K562 (cell line): ENCODE results near the gene HAUS7. TPM values are rescaled to one million over a fixed set of nuclear protein-coding genes. Genes with fewer than 3 reads are reported as not detected.

Experiments
- ATAC-seq: fragments of 200-7000 bp; cut with Tn5 transposase; 3 replicates; pipeline ENCODE4 v1.9.1; 2020; ENCODE audit warnings: moderate library complexity
- BruUV-seq: library from RNA; stranded (reverse); fragments of 400-500 nt; replicated peaks from 2 replicates; lab custom pipeline; 2021; lab: Mats Ljungman, UMichigan
- CTCF ChIA-PET: fragments of 300-600 bp; formaldehyde crosslinking; extraction: SDS; loops from one replicate; lab custom pipeline; 2021; ENCODE audit warnings: low intra/inter-chr PET ratio; lab: Yijun Ruan, JAX
- POLR2A ChIA-PET: fragments of 300-600, 350-650 bp; sonication (Branson Sonifier 250); formaldehyde crosslinking; extraction: SDS; loops from one replicate; lab custom pipeline; 2021; ENCODE audit warnings: antibody characterized with exemption, inconsistent platforms; lab: Yijun Ruan, JAX
- DNase-seq, 4 experiments: peaks; one replicate each; pipeline versions ENCODE4 v3.0.0 to v3.0.0-alpha.2; 2011 to 2018; ENCODE audit warnings: low spot score in 3 of 4, mixed read lengths in 3 of 4; ENCODE audit errors: extremely low read depth in 1 of 4
- FAIRE-seq: peaks from 2 replicates; lab custom pipeline; 2011; peaks lifted over from hg19 to GRCh38; lab: Jason Lieb, UNC
- H2AFZ ChIP-seq: 2 replicates; pipeline ENCODE4 v1.6.0; 2011; ENCODE audit warnings: low read depth, low read length, control low read depth, inconsistent platforms
- H3K27ac ChIP-seq: fragments of 200-600 bp; 3 replicates; pipeline ENCODE4 v1.8.0; 2011; ENCODE audit warnings: low read depth, mild to moderate bottlenecking, control low read depth, inconsistent platforms, low read length, moderate library complexity, mixed read lengths; ENCODE audit errors: extremely low read depth
- H3K27me3 ChIP-seq, 2 experiments: fragments of 300-600 bp in 1 of 2; 2 replicates in 1 of 2; 3 replicates in 1 of 2; pipeline versions ENCODE4 v1.6.0 to v1.8.0; 2011; ENCODE audit warnings: inconsistent platforms in 2 of 2, low read length in 2 of 2, mild to moderate bottlenecking in 1 of 2, mixed read lengths in 1 of 2, moderate library complexity in 1 of 2; ENCODE audit not compliant: control insufficient read depth in 2 of 2, insufficient read depth in 2 of 2
- H3K36me3 ChIP-seq: fragments of 300-600 bp; 3 replicates; pipeline ENCODE4 v1.8.0; 2011; ENCODE audit warnings: mild to moderate bottlenecking, low read length, inconsistent platforms; ENCODE audit not compliant: control insufficient read depth, insufficient read depth
- H3K4me1 ChIP-seq, 2 experiments: fragments of 200-600 bp in 1 of 2; replicated peaks in 1 of 2; 2 replicates in 1 of 2; 3 replicates in 1 of 2; pipeline versions ENCODE4 v1.5.1 to v1.8.0; 2011; ENCODE audit warnings: inconsistent platforms in 2 of 2, low read length in 2 of 2, mild to moderate bottlenecking in 1 of 2, mixed read lengths in 1 of 2, moderate library complexity in 1 of 2; ENCODE audit not compliant: control insufficient read depth in 2 of 2, insufficient read depth in 2 of 2
- H3K4me2 ChIP-seq: 2 replicates; pipeline ENCODE4 v1.6.1; 2011; ENCODE audit warnings: low read length, control low read depth, inconsistent platforms, mixed read lengths; ENCODE audit not compliant: insufficient read depth
- H3K4me3 ChIP-seq: fragments of 200-600 bp; sonication (generic), shearing (Covaris generic); 2 replicates; pipeline ENCODE4 v1.5.1; 2016; ENCODE audit warnings: control low read depth, inconsistent platforms
- H3K79me2 ChIP-seq: fragments of 200-600 bp; 3 replicates; pipeline ENCODE4 v1.8.0; 2011; ENCODE audit warnings: low read length, inconsistent platforms; ENCODE audit not compliant: control insufficient read depth, insufficient read depth
- H3K9ac ChIP-seq, 2 experiments: 2 replicates each; pipeline versions ENCODE4 v1.6.0 to v1.6.1; 2011; ENCODE audit warnings: low read depth in 2 of 2, low read length in 2 of 2, control low read depth in 1 of 2, inconsistent platforms in 1 of 2, mild to moderate bottlenecking in 1 of 2, mixed read lengths in 1 of 2; ENCODE audit not compliant: insufficient read depth in 1 of 2
- H3K9me1 ChIP-seq: one replicate; pipeline ENCODE4 v1.6.0; 2011; ENCODE audit warnings: inconsistent platforms, mild to moderate bottlenecking, low read length, moderate library complexity; ENCODE audit not compliant: control insufficient read depth, insufficient read depth
- H3K9me3 ChIP-seq: replicated peaks from 2 replicates; pipeline ENCODE4 v1.5.1; 2011; ENCODE audit warnings: low read depth, low read length, inconsistent platforms; ENCODE audit not compliant: control insufficient read depth, insufficient read depth
- H4K20me1 ChIP-seq: replicated peaks from 2 replicates; pipeline ENCODE4 v1.6.1; 2011; ENCODE audit warnings: low read length, inconsistent platforms, mixed read lengths; ENCODE audit not compliant: control insufficient read depth, insufficient read depth
- CCAR2 ChIP-seq: fragments of 200-400 bp; formaldehyde crosslinking; IDR thresholded peaks from 2 replicates; pipeline ENCODE4 v1.6.1; 2017; ENCODE audit warnings: mild to moderate bottlenecking, low read depth, low read length
- ERF ChIP-seq: fragments of 450-650 bp; formaldehyde crosslinking; IDR thresholded peaks from 2 replicates; pipeline ENCODE4 v1.4.0; 2020; ENCODE audit warnings: mild to moderate bottlenecking, mixed read lengths
- FOXP4 ChIP-seq: sonication (generic); formaldehyde crosslinking; IDR thresholded peaks from 2 replicates; pipeline ENCODE4 v1.8.0; 2022; ENCODE audit warnings: mild to moderate bottlenecking, missing genetic modification reagents, borderline replicate concordance
- HMGXB4 ChIP-seq: sonication (generic); formaldehyde crosslinking; IDR thresholded peaks from 2 replicates; pipeline ENCODE4 v1.8.1; 2023; ENCODE audit warnings: mild to moderate bottlenecking, missing genetic modification reagents
- PCBP1 ChIP-seq: fragments of 200-400 bp; formaldehyde crosslinking; IDR thresholded peaks from 2 replicates; pipeline ENCODE4 v1.6.1; 2018; ENCODE audit warnings: mild to moderate bottlenecking, low read depth, low read length; ENCODE audit not compliant: poor library complexity, severe bottlenecking
- POLR2H ChIP-seq: IDR thresholded peaks from 2 replicates; pipeline ENCODE4 v1.6.1; 2016; ENCODE audit warnings: missing genetic modification characterization, low read depth, mild to moderate bottlenecking, control low read depth, missing compliant biosample characterization, moderate library complexity
- ZFP91 ChIP-seq: sonication (generic); formaldehyde crosslinking; IDR thresholded peaks from 2 replicates; pipeline ENCODE4 v1.8.0; 2022; ENCODE audit warnings: mild to moderate bottlenecking, missing genetic modification reagents
- WGBS: fragments of 100-300 bp; shearing (Covaris generic); methylation state at CpG from one replicate; pipeline ENCODE4 v1.1.6; 2016; ENCODE audit warnings: low coverage, mixed read lengths; ENCODE audit not compliant: insufficient coverage; ENCODE audit errors: missing lambda C conversion rate; 5-methylcytosine and 5-hydroxymethylcytosine counted together
- in situ Hi-C: fragments of 300-500 bp; cut with MboI; formaldehyde crosslinking; loops from 4 replicates; pipeline ENCODE4 v1.15.0; 2018; ENCODE audit warnings: inconsistent platforms, mixed read lengths
- intact Hi-C: fragments of 100-400 bp; cut with micrococcal nuclease; formaldehyde crosslinking; loops from 2 replicates; pipeline ENCODE4 v1.14.2; 2022
- polyA plus RNA-seq, 8 experiments: library from polyadenylated mRNA; depleted of rRNA in 4 of 8; stranded (reverse) in 5 of 8; unstranded in 3 of 8; fragments of >200 nt; fragmentation: Nextera tagmentation in 2 of 8; fragmentation: Illumina TruSeq in 1 of 8; extraction: Ambion mirVana in 2 of 8; extraction: Trizol in 1 of 8; gene quantifications; 2 replicates each; pipeline versions ENCODE4 v1.2.1 to v1.2.3, GENCODE V29; 2011 to 2014; ENCODE audit warnings: inconsistent platforms in 1 of 8, missing spikeins in 1 of 8
- total RNA-seq, 7 experiments: library from RNA; depleted of rRNA in 6 of 7; stranded (reverse); fragments of >200 nt in 6 of 7; fragmentation: Illumina TruSeq in 2 of 7; extraction: Trizol in 2 of 7; gene quantifications; 2 replicates each; pipeline versions ENCODE4 v1.2.1 to v1.2.3, GENCODE V29; 2011 to 2021; ENCODE audit warnings: low replicate concordance in 1 of 7
- TF ChIP-seq, protein P1 (sequence below): fragments of 250-450 bp; sonication (Bioruptor Pico); IDR thresholded peaks from 2 replicates; pipeline ENCODE4 v1.8.0; 2022; ENCODE audit warnings: moderate library complexity, mild to moderate bottlenecking, inconsistent platforms
- TF ChIP-seq, protein P2 (sequence below): fragments of 200-800 bp; sonication (Bioruptor generic); IDR thresholded peaks from 2 replicates; pipeline ENCODE4 v1.6.1; 2016; ENCODE audit warnings: missing genetic modification characterization, missing compliant biosample characterization

Gene HAUS7
- total and polyA plus RNA-seq, 9 of the 15 experiments (the other 6 are each of a cell fraction or from before 2014, with no cell fraction given): 10.0 to 94.9 (median 48.8) TPM

GRCh38 chrX:153458476-153458875, 11.9 kb downstream of the HAUS7 start:
- Histone ChIP-seq H3K36me3 (peaks cover 80% of the 10 kb centered on the region), H4K20me1 (peaks cover 8% of the 10 kb centered on the region; the same call in 1 of the 2 replicates), H2AFZ (no peak overlapping the region), H3K9ac (no peak overlapping the region), H3K27me3 (no peaks in the 10 kb centered on the region), H3K4me2 (no peak overlapping the region), H3K4me1 (peaks cover 0 to 5% of the 10 kb centered on the region in 2 experiments; a peak in 1 of 5 replicates), H3K27ac (no peak overlapping the region), H3K4me3 (no peak overlapping the region), H3K79me2 (no peaks in the 10 kb centered on the region), H3K9me3 (no peaks in the 10 kb centered on the region), H3K9me1 (peaks cover 3% of the 10 kb centered on the region)
- DNase-seq (no peak), ATAC-seq (no peak), FAIRE-seq (no peak)
- POLR2A ChIA-PET: no interaction called here
- in situ Hi-C loops: no loop called here
- WGBS: 89% methylated on average over 4 of the region's 4 CpGs
- intact Hi-C loops: no loop called here
- CTCF ChIA-PET: no interaction called here
- BruUV-seq: TSS peak; percentile 12
- TF ChIP-seq, protein P1, sequence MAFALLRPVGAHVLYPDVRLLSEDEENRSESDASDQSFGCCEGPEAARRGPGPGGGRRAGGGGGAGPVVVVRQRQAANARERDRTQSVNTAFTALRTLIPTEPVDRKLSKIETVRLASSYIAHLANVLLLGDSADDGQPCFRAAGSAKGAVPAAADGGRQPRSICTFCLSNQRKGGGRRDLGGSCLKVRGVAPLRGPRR (CRISPR knock-in tag): no peak
- TF ChIP-seq CCAR2 (no peak), POLR2H (no peak), PCBP1 (no peak), ERF (CRISPR knock-in tag) (no peak), FOXP4 (CRISPR knock-in tag) (no peak), ZFP91 (CRISPR knock-in tag) (no peak), HMGXB4 (CRISPR knock-in tag) (no peak)
- TF ChIP-seq, protein P2, sequence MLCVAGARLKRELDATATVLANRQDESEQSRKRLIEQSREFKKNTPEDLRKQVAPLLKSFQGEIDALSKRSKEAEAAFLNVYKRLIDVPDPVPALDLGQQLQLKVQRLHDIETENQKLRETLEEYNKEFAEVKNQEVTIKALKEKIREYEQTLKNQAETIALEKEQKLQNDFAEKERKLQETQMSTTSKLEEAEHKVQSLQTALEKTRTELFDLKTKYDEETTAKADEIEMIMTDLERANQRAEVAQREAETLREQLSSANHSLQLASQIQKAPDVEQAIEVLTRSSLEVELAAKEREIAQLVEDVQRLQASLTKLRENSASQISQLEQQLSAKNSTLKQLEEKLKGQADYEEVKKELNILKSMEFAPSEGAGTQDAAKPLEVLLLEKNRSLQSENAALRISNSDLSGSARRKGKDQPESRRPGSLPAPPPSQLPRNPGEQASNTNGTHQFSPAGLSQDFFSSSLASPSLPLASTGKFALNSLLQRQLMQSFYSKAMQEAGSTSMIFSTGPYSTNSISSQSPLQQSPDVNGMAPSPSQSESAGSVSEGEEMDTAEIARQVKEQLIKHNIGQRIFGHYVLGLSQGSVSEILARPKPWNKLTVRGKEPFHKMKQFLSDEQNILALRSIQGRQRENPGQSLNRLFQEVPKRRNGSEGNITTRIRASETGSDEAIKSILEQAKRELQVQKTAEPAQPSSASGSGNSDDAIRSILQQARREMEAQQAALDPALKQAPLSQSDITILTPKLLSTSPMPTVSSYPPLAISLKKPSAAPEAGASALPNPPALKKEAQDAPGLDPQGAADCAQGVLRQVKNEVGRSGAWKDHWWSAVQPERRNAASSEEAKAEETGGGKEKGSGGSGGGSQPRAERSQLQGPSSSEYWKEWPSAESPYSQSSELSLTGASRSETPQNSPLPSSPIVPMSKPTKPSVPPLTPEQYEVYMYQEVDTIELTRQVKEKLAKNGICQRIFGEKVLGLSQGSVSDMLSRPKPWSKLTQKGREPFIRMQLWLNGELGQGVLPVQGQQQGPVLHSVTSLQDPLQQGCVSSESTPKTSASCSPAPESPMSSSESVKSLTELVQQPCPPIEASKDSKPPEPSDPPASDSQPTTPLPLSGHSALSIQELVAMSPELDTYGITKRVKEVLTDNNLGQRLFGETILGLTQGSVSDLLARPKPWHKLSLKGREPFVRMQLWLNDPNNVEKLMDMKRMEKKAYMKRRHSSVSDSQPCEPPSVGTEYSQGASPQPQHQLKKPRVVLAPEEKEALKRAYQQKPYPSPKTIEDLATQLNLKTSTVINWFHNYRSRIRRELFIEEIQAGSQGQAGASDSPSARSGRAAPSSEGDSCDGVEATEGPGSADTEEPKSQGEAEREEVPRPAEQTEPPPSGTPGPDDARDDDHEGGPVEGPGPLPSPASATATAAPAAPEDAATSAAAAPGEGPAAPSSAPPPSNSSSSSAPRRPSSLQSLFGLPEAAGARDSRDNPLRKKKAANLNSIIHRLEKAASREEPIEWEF (CRISPR knock-in tag): no peak
